GF-D8 (cell line): ENCODE measurements around the gene DOCK10.

ENCODE experiments used
- DNase-seq: peaks from one replicate; lab custom pipeline; 2025; lab: John Stamatoyannopoulos, UW

Gene DOCK10

DNA sequence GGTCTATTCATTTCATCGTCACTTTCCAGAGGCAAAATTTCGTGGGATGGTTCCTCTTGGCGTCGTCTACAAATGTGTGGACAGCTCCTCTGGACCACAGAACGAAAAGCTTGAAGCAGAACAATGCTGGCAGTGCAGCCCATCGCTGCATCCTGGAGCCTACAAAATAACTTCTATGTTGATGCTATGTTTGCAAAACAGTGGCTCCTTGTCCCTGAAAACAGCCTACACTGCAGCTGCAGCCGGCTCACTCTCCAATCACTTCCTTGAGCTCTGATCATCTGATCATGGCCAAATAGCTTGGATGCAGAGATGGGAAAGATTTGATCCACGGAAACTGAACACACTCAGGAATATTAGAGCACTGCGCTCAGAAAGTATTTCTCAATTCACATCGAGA, 60.0 kb downstream of the DOCK10 start:
- no peak for DNase-seq

DNA sequence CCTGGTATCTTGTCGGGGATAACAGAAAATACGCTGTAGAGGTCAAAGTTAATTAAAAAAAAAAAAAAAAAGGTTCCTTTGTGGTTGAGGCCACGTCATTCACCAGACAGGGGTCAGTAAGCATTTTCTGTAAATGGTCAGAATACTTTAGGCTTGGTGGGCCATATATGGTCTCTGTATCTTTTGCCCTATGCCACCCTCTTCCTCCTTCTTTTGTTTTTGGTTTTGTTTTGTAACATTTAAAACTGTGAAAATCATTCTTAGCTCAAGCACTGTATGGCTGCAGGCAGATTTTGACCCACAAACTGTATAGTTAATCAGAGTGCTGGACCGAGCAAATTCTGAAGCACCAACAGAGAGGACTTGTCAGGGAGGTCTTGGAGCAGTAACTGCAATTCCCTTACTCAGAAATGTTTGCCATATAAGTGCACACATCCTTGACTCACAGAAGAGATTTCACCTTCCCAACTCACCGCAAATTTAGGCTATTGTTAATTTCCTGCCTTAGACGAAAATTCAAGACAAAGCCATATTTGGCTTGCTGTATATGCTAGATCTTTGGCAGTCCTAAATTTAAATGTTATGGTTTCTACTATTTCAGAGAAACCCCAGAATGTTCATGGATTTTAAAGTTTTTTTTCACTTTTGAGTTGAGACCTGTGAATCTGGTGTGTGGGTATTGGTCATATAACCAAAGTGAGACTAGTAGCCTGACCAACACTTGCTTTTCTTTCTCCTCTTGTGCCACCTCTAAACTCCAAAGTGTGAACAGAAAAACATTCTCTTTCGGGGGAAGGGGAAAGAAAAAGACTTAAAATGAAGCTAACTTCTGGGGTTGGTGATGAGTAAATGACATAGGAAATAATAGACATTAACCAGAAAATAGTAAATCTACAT, 65.4 kb downstream of the DOCK10 start:
- no peak for DNase-seq

DNA sequence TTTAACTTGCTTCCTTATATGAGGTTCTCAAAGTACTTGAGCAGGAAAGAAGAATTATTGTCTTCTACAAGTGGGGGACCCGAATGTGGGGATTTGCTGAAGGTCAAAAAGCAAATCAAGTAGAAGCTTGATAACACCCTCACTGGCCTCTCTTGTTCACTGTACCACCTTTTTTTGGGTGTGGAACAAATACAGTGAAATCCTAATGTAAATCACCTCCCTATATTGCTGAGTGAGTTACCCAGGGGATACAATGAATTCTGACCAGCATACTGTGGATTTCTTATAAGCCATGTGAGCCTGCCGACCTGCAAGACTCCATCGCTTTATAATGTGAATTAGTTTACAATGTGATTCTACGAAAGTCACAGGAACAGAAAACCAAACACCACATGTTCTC, 66.5 kb downstream of the DOCK10 start:
- DNase-seq = no peak

GRCh38 chr2:224973112-224974016, 68.9 kb downstream of the DOCK10 start:
- no peak for DNase-seq

GRCh38 chr2:224971214-224971613, 71.1 kb downstream of the DOCK10 start:
- no peak for DNase-seq

GRCh38 chr2:224970311-224970710, 72.0 kb downstream of the DOCK10 start:
- DNase-seq = no peak

DNA sequence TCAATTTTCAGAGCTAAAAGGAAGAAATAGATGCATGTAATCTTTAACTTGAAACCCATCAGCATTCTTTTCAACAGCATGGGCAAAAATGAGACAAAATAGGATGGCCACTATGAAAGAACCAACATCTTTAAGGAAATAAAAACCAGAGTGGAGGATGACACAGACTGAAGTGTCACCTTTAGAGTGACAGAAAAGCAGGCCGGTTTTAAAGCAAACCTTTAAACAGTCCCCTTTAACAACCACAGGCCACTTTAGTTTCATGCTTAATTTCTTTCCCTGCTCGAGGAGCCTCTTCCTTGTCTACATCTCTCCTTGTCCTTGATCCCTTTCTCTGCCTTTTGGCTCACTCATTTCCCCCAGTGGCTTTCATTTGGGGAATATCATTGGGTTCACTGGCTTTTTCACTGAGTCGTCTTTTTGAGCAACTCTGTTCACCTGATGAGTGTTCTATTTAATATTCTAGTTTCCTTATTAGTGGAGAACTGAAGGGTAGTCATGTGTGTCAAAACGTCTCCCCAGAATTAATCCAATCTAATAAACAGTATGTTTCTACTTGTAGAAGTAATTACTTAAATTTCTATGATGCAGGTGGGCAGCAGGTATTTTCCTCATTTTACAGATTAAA, 72.5 kb downstream of the DOCK10 start:
- DNase-seq = no peak

- no peak for DNase-seq
Measured at GRCh38 chr2:224969095-224969494, 73.2 kb downstream of the DOCK10 start.

- DNase-seq = no peak
Measured at GRCh38 chr2:224968051-224968450, 74.2 kb downstream of the DOCK10 start.

- no peak for DNase-seq
Measured at GRCh38 chr2:224966613-224967012, 75.7 kb downstream of the DOCK10 start.

DNA sequence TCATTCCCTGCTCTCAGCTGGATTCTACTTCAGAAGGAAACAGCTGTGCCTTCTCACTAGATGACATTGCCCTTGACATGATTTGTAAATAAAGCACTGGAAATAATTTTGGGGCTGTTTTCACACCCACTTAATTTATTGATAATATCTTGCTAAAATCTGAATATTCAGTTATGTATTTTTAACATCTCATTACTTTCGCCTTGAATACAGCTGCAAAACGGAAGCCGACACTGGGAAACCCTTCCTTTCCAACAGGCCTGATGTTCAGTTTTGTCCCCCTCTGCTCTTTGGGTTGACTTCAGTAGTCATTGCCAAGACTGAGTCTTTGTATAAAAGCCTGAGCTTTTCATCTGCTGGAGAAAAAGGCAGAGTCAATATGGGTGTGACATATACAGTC, 82.7 kb downstream of the DOCK10 start:
- no peak for DNase-seq

GRCh38 chr2:224958873-224959272, 83.4 kb downstream of the DOCK10 start:
- DNase-seq = no peak

GRCh38 chr2:224958462-224958857, 83.8 kb downstream of the DOCK10 start:
- no peak for DNase-seq

- DNase-seq = no peak
Measured at GRCh38 chr2:224957540-224958461, 84.5 kb downstream of the DOCK10 start.

DNA sequence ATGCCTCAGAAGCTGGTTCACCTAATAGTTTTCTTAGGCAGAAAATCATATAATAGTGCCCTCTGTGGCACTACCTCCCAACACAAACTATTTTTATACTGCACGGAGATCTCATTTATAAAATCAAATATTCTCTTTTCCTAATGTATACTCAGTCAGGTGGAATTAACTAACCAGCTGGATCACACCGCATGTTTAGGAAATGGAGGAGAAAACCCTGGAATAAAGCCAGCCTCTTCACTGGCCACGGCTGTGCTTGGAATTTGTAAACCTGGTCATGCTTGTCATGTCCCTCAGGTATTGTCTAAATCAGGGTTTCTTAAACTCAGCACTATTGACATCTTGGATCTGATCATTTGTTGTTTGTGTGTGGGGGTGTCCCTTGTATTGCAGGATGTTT, 85.6 kb downstream of the DOCK10 start:
- DNase-seq = no peak

- no peak for DNase-seq
Measured at GRCh38 chr2:224954980-224955379, 87.3 kb downstream of the DOCK10 start.

GRCh38 chr2:224952936-224953657, 89.2 kb downstream of the DOCK10 start:
- DNase-seq = no peak

- DNase-seq = no peak
Measured at GRCh38 chr2:224951723-224952481, 90.4 kb downstream of the DOCK10 start.

DNA sequence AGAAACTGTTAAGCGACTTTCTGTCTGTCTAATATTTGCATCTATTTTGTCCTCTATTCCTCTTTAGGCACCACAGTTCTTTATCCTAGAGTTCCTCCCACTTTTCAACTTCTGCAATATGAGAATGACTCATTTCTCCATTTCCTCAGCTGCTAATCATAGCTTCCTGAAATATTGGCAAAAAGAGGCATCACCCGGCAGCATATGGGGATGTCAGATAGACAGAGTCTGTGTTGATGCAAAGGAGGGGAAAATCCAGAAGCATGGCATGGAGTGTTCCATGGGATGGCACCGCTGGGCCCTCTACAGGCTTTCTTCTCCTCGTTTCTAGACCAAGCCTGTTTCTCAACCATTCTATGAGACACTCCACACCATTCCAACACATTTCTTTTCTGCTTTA, 93.4 kb downstream of the DOCK10 start:
- DNase-seq = no peak

DNA sequence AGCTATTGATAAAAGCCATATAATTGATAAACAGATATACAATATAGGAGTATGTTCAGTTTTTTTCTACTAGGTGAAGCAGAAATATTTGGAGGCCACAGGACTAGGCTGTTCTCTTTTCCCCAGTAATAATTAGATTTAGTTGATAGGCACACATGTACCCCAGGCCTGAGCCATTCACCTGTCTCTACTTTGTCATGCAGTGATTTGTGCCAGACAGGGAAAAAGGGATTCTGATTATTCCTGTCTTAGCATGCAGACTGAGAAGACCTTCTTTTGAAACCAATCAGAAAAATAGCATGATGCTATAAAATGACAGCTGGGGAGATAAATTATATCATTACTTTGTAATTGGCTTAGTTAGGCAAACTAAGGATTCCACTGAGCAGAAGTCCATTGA, 94.3 kb downstream of the DOCK10 start:
- no peak for DNase-seq
